Neural cell (in vitro differentiated cells): ENCODE data around the gene PRH2. TPM values are rescaled to one million over a fixed set of nuclear protein-coding genes. Genes with fewer than 3 reads are reported as not detected.

Source experiments
- H2AFZ ChIP-seq: fragments of 200-600, 300-800 bp; sonication (generic), shearing (Covaris generic); 2 replicates; pipeline ENCODE4 v1.6.0; 2014; ENCODE audit warnings: low read depth, mild to moderate bottlenecking, antibody characterized with exemption, low read length, moderate library complexity
- H3F3A ChIP-seq: fragments of 200-600 bp; shearing (Covaris generic); 2 replicates; pipeline ENCODE4 v1.6.1; 2016; ENCODE audit warnings: mild to moderate bottlenecking, moderate library complexity, mixed read lengths, antibody characterized with exemption, low read length; ENCODE audit not compliant: insufficient read depth, poor library complexity, severe bottlenecking
- H3K27ac ChIP-seq: fragments of 200-600, 300-800 bp; sonication (generic), shearing (Covaris generic); 2 replicates; pipeline ENCODE4 v1.5.1; 2014; ENCODE audit warnings: mild to moderate bottlenecking, low read length, moderate library complexity
- H3K27me3 ChIP-seq: fragments of 300-800, 200-600 bp; sonication (generic), shearing (Covaris generic); 2 replicates; pipeline ENCODE4 v1.6.0; 2014; ENCODE audit warnings: mild to moderate bottlenecking, low read depth, low read length, moderate library complexity; ENCODE audit not compliant: insufficient read depth
- H3K36me3 ChIP-seq: fragments of 300-800, 200-600 bp; sonication (generic), shearing (Covaris generic); 2 replicates; pipeline ENCODE4 v1.5.1; 2014; ENCODE audit warnings: mild to moderate bottlenecking, antibody characterized with exemption, low read length, moderate library complexity; ENCODE audit not compliant: insufficient read depth
- H3K4me2 ChIP-seq: fragments of 300-800, 200-600 bp; sonication (generic), shearing (Covaris generic); 2 replicates; pipeline ENCODE4 v1.6.0; 2014; ENCODE audit warnings: mild to moderate bottlenecking, low read length
- H3K4me3 ChIP-seq: fragments of 300-800, 200-600 bp; sonication (generic), shearing (Covaris generic); 2 replicates; pipeline ENCODE4 v1.5.1; 2014; ENCODE audit warnings: mild to moderate bottlenecking, low read length, moderate library complexity
- H3K79me2 ChIP-seq: fragments of 200-600 bp; shearing (Covaris generic); replicated peaks from 2 replicates; pipeline ENCODE4 v1.6.0; 2014; ENCODE audit warnings: mild to moderate bottlenecking, low read length, moderate library complexity; ENCODE audit not compliant: insufficient read depth
- H3K9ac ChIP-seq: fragments of 300-800, 200-600 bp; sonication (generic), shearing (Covaris generic); 2 replicates; pipeline ENCODE4 v1.6.1; 2016; ENCODE audit warnings: mild to moderate bottlenecking, low read length, mixed read lengths
- H3K9me2 ChIP-seq: fragments of 200-600 bp; shearing (Covaris generic); 2 replicates; pipeline ENCODE4 v1.6.1; 2016; ENCODE audit warnings: mild to moderate bottlenecking, low read length, mixed read lengths; ENCODE audit not compliant: insufficient read depth
- H3K9me3 ChIP-seq: fragments of 200-600, 300-800 bp; sonication (generic), shearing (Covaris generic); 2 replicates; pipeline ENCODE4 v1.6.1; 2016; ENCODE audit warnings: mild to moderate bottlenecking, mixed run types, low read length, moderate library complexity, mixed read lengths
- H4K20me1 ChIP-seq: fragments of 200-600 bp; shearing (Covaris generic); 2 replicates; pipeline ENCODE4 v1.6.1; 2016; ENCODE audit warnings: mild to moderate bottlenecking, mixed run types; ENCODE audit not compliant: insufficient read depth
- CTCF ChIP-seq: fragments of 450-650 bp; IDR thresholded peaks from 2 replicates; pipeline ENCODE4 v1.5.1; 2014; ENCODE audit warnings: antibody characterized with exemption, mild to moderate bottlenecking, moderate library complexity; ENCODE audit not compliant: poor library complexity, severe bottlenecking
- EP300 ChIP-seq: fragments of 450-650 bp; conservative IDR thresholded peaks from 2 replicates; pipeline ENCODE4 v1.6.1; 2014; ENCODE audit warnings: antibody characterized with exemption, mild to moderate bottlenecking, moderate library complexity; ENCODE audit not compliant: poor library complexity, severe bottlenecking
- EZH2 ChIP-seq: fragments of 200-600, 300-800 bp; shearing (Covaris generic), sonication (generic); IDR thresholded peaks from 2 replicates; pipeline ENCODE4 v1.6.1; 2014; ENCODE audit warnings: antibody characterized with exemption, low read length, borderline replicate concordance, mild to moderate bottlenecking; ENCODE audit not compliant: insufficient read depth, poor library complexity, severe bottlenecking
- MXI1 ChIP-seq: fragments of 450-650 bp; conservative IDR thresholded peaks from 2 replicates; pipeline ENCODE4 v1.6.1; 2014; ENCODE audit warnings: antibody characterized with exemption, mild to moderate bottlenecking; ENCODE audit not compliant: poor library complexity, severe bottlenecking
- POLR2AphosphoS5 ChIP-seq: IDR thresholded peaks from 2 replicates; pipeline ENCODE4 v1.6.1; 2012
- RAD21 ChIP-seq: fragments of 450-650 bp; conservative IDR thresholded peaks from 2 replicates; pipeline ENCODE4 v1.6.1; 2014; ENCODE audit warnings: antibody characterized with exemption, mild to moderate bottlenecking, moderate library complexity
- REST ChIP-seq: IDR thresholded peaks from 2 replicates; pipeline ENCODE4 v1.6.1; 2012; ENCODE audit warnings: borderline replicate concordance
- SMC3 ChIP-seq: fragments of 450-650 bp; conservative IDR thresholded peaks from 2 replicates; pipeline ENCODE4 v1.6.1; 2014; ENCODE audit warnings: antibody characterized with exemption, mild to moderate bottlenecking, moderate library complexity; ENCODE audit not compliant: poor library complexity
- polyA plus RNA-seq: library from polyadenylated mRNA; depleted of rRNA; stranded (reverse); fragments of >200 nt; gene quantifications from 2 replicates; pipeline ENCODE4 v1.2.3, GENCODE V29; 2014

PRH2 gene
- polyA plus RNA-seq, 1 donor from 2014 or later = not detected

- Histone ChIP-seq H3K4me3 (no peak overlapping the region), H4K20me1 (no peaks in the 10 kb centered on the region), H3K27me3 (no peaks in the 10 kb centered on the region), H3K36me3 (no peaks in the 10 kb centered on the region), H3K9ac (no peak overlapping the region), H3K9me2 (no peaks in the 10 kb centered on the region), H3K27ac (no peak overlapping the region), H3K4me2 (no peak overlapping the region), H3K9me3 (no peaks in the 10 kb centered on the region), H2AFZ (no peak overlapping the region), H3F3A (no peaks in the 10 kb centered on the region), H3K79me2 (no peaks in the 10 kb centered on the region)
- no peak for TF ChIP-seq REST
These were observed 9.2 kb upstream of the PRH2 start for GRCh38 chr12:10919809-10920208.

- H3F3A ChIP-seq = no peaks in the 10 kb centered on the region
- no peaks in the 10 kb centered on the region for H3K36me3 ChIP-seq
- H3K9ac ChIP-seq = no peak overlapping the region
- no peaks in the 10 kb centered on the region for H3K9me3 ChIP-seq
- H3K4me2 ChIP-seq = no peak overlapping the region
- no peak for TF ChIP-seq CTCF
- TF ChIP-seq SMC3 = no peak
- TF ChIP-seq REST = no peak
- TF ChIP-seq EZH2 = no peak
- no peak for TF ChIP-seq EP300
- TF ChIP-seq POLR2AphosphoS5 = no peak
- TF ChIP-seq RAD21 = no peak
- no peak for TF ChIP-seq MXI1
- H3K9me2 ChIP-seq = no peaks in the 10 kb centered on the region
- no peaks in the 10 kb centered on the region for H3K27me3 ChIP-seq
- H3K27ac ChIP-seq = no peak overlapping the region
- no peaks in the 10 kb centered on the region for H3K79me2 ChIP-seq
- no peaks in the 10 kb centered on the region for H4K20me1 ChIP-seq
- no peak overlapping the region for H3K4me3 ChIP-seq
- no peak overlapping the region for H2AFZ ChIP-seq
These were observed 2.8 kb upstream of the PRH2 start for GRCh38 chr12:10926269-10926668.
